SW 1271 (cell line): ENCODE data around the gene SEC31A.
"Not testable (repeated sequence)": the region's sequence is repeated elsewhere in the genome, so short reads cannot be mapped to it uniquely, and the experiment has no call there.

Source experiments
- DNase-seq, 2 experiments: peaks; one replicate each; lab custom pipeline; 2025; lab: John Stamatoyannopoulos, UW

The SEC31A gene

GRCh38 chr4:82833060-82833459 is 57.9 kb downstream of the SEC31A start:
- not testable (repeated sequence) for DNase-seq

GRCh38 chr4:82825425-82825824 is 65.5 kb downstream of the SEC31A start:
- no peak for DNase-seq

- no peak for DNase-seq
Observed at GRCh38 chr4:82823062-82823461, 67.9 kb downstream of the SEC31A start.

GRCh38 chr4:82820689-82821088 is 70.3 kb downstream of the SEC31A start:
- DNase-seq = no peak

GRCh38 chr4:82818664-82819662 is 72.0 kb downstream of the SEC31A start:
- no peak for DNase-seq

- DNase-seq = not testable (repeated sequence)
Observed at GRCh38 chr4:82816874-82817273, 74.1 kb downstream of the SEC31A start.

GRCh38 chr4:82814034-82814433 is 76.9 kb downstream of the SEC31A start:
- DNase-seq = no peak

GRCh38 chr4:82811838-82812341 is 79.1 kb downstream of the SEC31A start:
- DNase-seq = no peak

- DNase-seq = no peak
Observed at GRCh38 chr4:82811392-82811791, 79.6 kb downstream of the SEC31A start.

GRCh38 chr4:82810176-82810575 is 80.8 kb downstream of the SEC31A start:
- no peak for DNase-seq

- DNase-seq = no peak
Observed at GRCh38 chr4:82809619-82810018, 81.3 kb downstream of the SEC31A start.

- DNase-seq = no peak
Observed at GRCh38 chr4:82803746-82804145, 87.2 kb downstream of the SEC31A start.

- no peak for DNase-seq
Observed at GRCh38 chr4:82802911-82803310, 88.0 kb downstream of the SEC31A start.

GRCh38 chr4:82801910-82802521 is 88.9 kb downstream of the SEC31A start:
- DNase-seq = peak in 1 of 2 experiments; percentile 13

GRCh38 chr4:82799006-82799881 is 91.7 kb downstream of the SEC31A start:
- no peak for DNase-seq

GRCh38 chr4:82798168-82799005 is 92.6 kb downstream of the SEC31A start, which contains the start of gene SCD5:
Gene SCD5 (minus strand): TSS chr4:82798796. CDS start chr4:82798537, 259 bp downstream.
- peak; percentile 5 to 61 for DNase-seq

- no peak for DNase-seq
Observed at GRCh38 chr4:82797405-82798111, 93.4 kb downstream of the SEC31A start.

- no peak for DNase-seq
Observed at GRCh38 chr4:82797040-82797404, 93.9 kb downstream of the SEC31A start.

- DNase-seq = no peak
Observed at GRCh38 chr4:82792912-82793649, 97.9 kb downstream of the SEC31A start.

- DNase-seq = no peak
Observed at GRCh38 chr4:82791179-82791578, 99.8 kb downstream of the SEC31A start.
